HepG2 (cell line): Measurements from ENCODE around the gene LINS1. TPM values are rescaled to one million over a fixed set of nuclear protein-coding genes. Genes with fewer than 3 reads are reported as not detected.

Source experiments
- CCDC6 ChIP-seq: sonication (generic); formaldehyde crosslinking; IDR thresholded peaks from 2 replicates; pipeline ENCODE4 v1.8.1; 2022; ENCODE audit warnings: mild to moderate bottlenecking, missing genetic modification reagents, moderate library complexity
- GLMP ChIP-seq: sonication (generic); formaldehyde crosslinking; IDR thresholded peaks from 2 replicates; pipeline ENCODE4 v1.9.0; 2021; ENCODE audit warnings: missing genetic modification reagents, mild to moderate bottlenecking, borderline replicate concordance
- HIC2 ChIP-seq: sonication (generic); formaldehyde crosslinking; IDR thresholded peaks from 2 replicates; pipeline ENCODE4 v1.9.0; 2022; ENCODE audit warnings: low read depth, missing genetic modification reagents
- MAX ChIP-seq: IDR thresholded peaks from 2 replicates; pipeline ENCODE4 v1.6.1; 2012; ENCODE audit warnings: inconsistent platforms
- MXD1 ChIP-seq: sonication (generic); formaldehyde crosslinking; IDR thresholded peaks from 2 replicates; pipeline ENCODE4 v1.4.0; 2020; ENCODE audit warnings: mild to moderate bottlenecking, missing genetic modification reagents
- MXD4 ChIP-seq: IDR thresholded peaks from 2 replicates; pipeline ENCODE4 v1.6.1; 2016; ENCODE audit warnings: mild to moderate bottlenecking, missing biosample characterization, missing genetic modification reagents
- RFX3 ChIP-seq: IDR thresholded peaks from 2 replicates; pipeline ENCODE4 v1.6.1; 2016; ENCODE audit warnings: missing biosample characterization, missing genetic modification reagents
- RFXAP ChIP-seq: sonication (generic); formaldehyde crosslinking; IDR thresholded peaks from 2 replicates; pipeline ENCODE4 v1.4.0; 2020; ENCODE audit warnings: missing genetic modification reagents, borderline replicate concordance
- SMC3 ChIP-seq: IDR thresholded peaks from 2 replicates; pipeline ENCODE4 v1.6.1; 2011; ENCODE audit warnings: low read length, improper control_type of control experiment
- TRIM24 ChIP-seq: sonication (generic); formaldehyde crosslinking; IDR thresholded peaks from 2 replicates; pipeline ENCODE4 v1.8.0; 2022; ENCODE audit warnings: mild to moderate bottlenecking, missing genetic modification reagents
- ZNF3 ChIP-seq: IDR thresholded peaks from 2 replicates; pipeline ENCODE4 v1.7.0; 2017; ENCODE audit warnings: inconsistent platforms
- ZNF414 ChIP-seq: sonication (generic); formaldehyde crosslinking; IDR thresholded peaks from 2 replicates; pipeline ENCODE4 v1.5.0; 2020; ENCODE audit warnings: missing genetic modification reagents
- ZNF431 ChIP-seq: sonication (generic); formaldehyde crosslinking; IDR thresholded peaks from 2 replicates; pipeline ENCODE4 v1.9.0; 2022; ENCODE audit warnings: missing genetic modification reagents, low read depth, mild to moderate bottlenecking, borderline replicate concordance
- ZNF710 ChIP-seq: sonication (generic); formaldehyde crosslinking; IDR thresholded peaks from 2 replicates; pipeline ENCODE4 v1.5.0; 2020; ENCODE audit warnings: mild to moderate bottlenecking, missing genetic modification reagents, borderline replicate concordance
- ZSCAN31 ChIP-seq: sonication (generic); formaldehyde crosslinking; IDR thresholded peaks from 2 replicates; pipeline ENCODE4 v1.5.0; 2020; ENCODE audit warnings: low read depth, mild to moderate bottlenecking, missing genetic modification reagents
- polyA plus RNA-seq, 8 experiments: library from polyadenylated mRNA; depleted of rRNA in 3 of 8; stranded (reverse) in 7 of 8; unstranded in 1 of 8; fragments of >200 nt; fragmentation: Illumina TruSeq in 4 of 8; extraction: Trizol in 4 of 8; gene quantifications; 2 replicates each; pipeline versions ENCODE4 v1.2.1 to v1.2.3, GENCODE V29; 2011 to 2016; ENCODE audit warnings: low read depth in 4 of 8, missing spikeins in 1 of 8, mixed read lengths in 1 of 8; ENCODE audit not compliant: insufficient read depth in 1 of 8
- total RNA-seq, 5 experiments: library from RNA; depleted of rRNA; stranded (reverse); fragments of >200 nt; fragmentation: Illumina TruSeq; extraction: Trizol; gene quantifications; 2 replicates each; pipeline ENCODE4 v1.2.3, GENCODE V29; 2016; ENCODE audit warnings: low read depth in 1 of 5
- TF ChIP-seq, protein P1 (sequence below): sonication (generic); formaldehyde crosslinking; IDR thresholded peaks from 2 replicates; pipeline ENCODE4 v1.8.0; 2022; ENCODE audit warnings: missing genetic modification reagents, mild to moderate bottlenecking, borderline replicate concordance

The LINS1 gene
- total and polyA plus RNA-seq, 2 of the 13 experiments (the other 11 are each of a cell fraction or from before 2014, with no cell fraction given) = 9.8 to 10.4 TPM

- TF ChIP-seq MAX (peak; percentile 27; the same call in 1 of the 2 replicates), SMC3 (no peak), GLMP (CRISPR knock-in tag) (no peak), RFXAP (0 out of 2 replicates have a peak, but pooled peaks have one; percentile 10), CCDC6 (CRISPR knock-in tag) (no peak), ZNF414 (CRISPR knock-in tag) (peak; percentile 3; the same call in 1 of the 2 replicates), MXD4 (CRISPR knock-in tag) (0 out of 2 replicates have a peak, but pooled peaks have one; percentile 37), ZNF431 (CRISPR knock-in tag) (no peak), ZNF710 (CRISPR knock-in tag) (0 out of 2 replicates have a peak, but pooled peaks have one; percentile 25), TRIM24 (CRISPR knock-in tag) (no peak), ZNF3 (CRISPR knock-in tag) (no peak), ZSCAN31 (CRISPR knock-in tag) (peak; percentile 59; the same call in 1 of the 2 replicates), MXD1 (CRISPR knock-in tag) (0 out of 2 replicates have a peak, but pooled peaks have one; percentile 51), HIC2 (peak; percentile 27; the same call in 1 of the 2 replicates), RFX3 (CRISPR knock-in tag) (no peak)
- TF ChIP-seq, protein P1, sequence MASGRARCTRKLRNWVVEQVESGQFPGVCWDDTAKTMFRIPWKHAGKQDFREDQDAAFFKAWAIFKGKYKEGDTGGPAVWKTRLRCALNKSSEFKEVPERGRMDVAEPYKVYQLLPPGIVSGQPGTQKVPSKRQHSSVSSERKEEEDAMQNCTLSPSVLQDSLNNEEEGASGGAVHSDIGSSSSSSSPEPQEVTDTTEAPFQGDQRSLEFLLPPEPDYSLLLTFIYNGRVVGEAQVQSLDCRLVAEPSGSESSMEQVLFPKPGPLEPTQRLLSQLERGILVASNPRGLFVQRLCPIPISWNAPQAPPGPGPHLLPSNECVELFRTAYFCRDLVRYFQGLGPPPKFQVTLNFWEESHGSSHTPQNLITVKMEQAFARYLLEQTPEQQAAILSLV (CRISPR knock-in tag) = no peak
- TF ChIP-seq, all 625 proteins: peak for 18
Measured at GRCh38 chr15:100601617-100602063, 344 bp downstream of the LINS1 start (continued).
